Natural killer cell (primary cell): ENCODE measurements around the gene FHL1. TPM values are rescaled to one million over a fixed set of nuclear protein-coding genes. Genes with fewer than 3 reads are reported as not detected.

Experiments used
- ATAC-seq, 3 donors: fragments of 150-1000 bp in 2 of 3; fragments of 200-7000 bp in 1 of 3; cut with Tn5 transposase; 1 replicate in 1 of 3; 2 replicates in 2 of 3; pipeline ENCODE4 v1.10.0; 2021; ENCODE audit warnings: mild to moderate bottlenecking in 2 of 3, moderate library complexity in 2 of 3
- DNase-seq, 2 donors: peaks; one replicate each; pipeline versions ENCODE4 v3.0.0 to v3.0.0-alpha.2; 2013 to 2021; ENCODE audit warnings: mixed read lengths in 1 of 2
- H3K27ac ChIP-seq: one replicate; pipeline ENCODE4 v1.5.1; 2013; ENCODE audit warnings: mild to moderate bottlenecking, low read length
- H3K27me3 ChIP-seq: one replicate; pipeline ENCODE4 v1.6.1; 2013; ENCODE audit warnings: low read length; ENCODE audit not compliant: control insufficient read depth, insufficient read depth
- H3K36me3 ChIP-seq: one replicate; pipeline ENCODE4 v1.6.1; 2013; ENCODE audit warnings: low read length; ENCODE audit not compliant: control insufficient read depth, insufficient read depth
- H3K4me1 ChIP-seq: one replicate; pipeline ENCODE4 v1.6.1; 2013; ENCODE audit warnings: low read length; ENCODE audit not compliant: control insufficient read depth, insufficient read depth
- H3K4me3 ChIP-seq: one replicate; pipeline ENCODE4 v1.5.1; 2013; ENCODE audit warnings: low read length
- H3K9me3 ChIP-seq: one replicate; pipeline ENCODE4 v1.6.1; 2013; ENCODE audit warnings: low read length; ENCODE audit not compliant: control insufficient read depth, insufficient read depth
- H3K27ac Mint-ChIP-seq, 2 donors: one replicate each; pipeline ENCODE4 v1.8.0; 2022; ENCODE audit warnings: mild to moderate bottlenecking in 2 of 2, mixed read lengths in 2 of 2, moderate library complexity in 1 of 2
- H3K27me3 Mint-ChIP-seq, 2 donors: one replicate each; pipeline ENCODE4 v1.8.0; 2022; ENCODE audit warnings: low read depth in 2 of 2, mixed read lengths in 2 of 2
- H3K36me3 Mint-ChIP-seq: one replicate; pipeline ENCODE4 v1.8.0; 2022; ENCODE audit warnings: mixed read lengths
- H3K4me1 Mint-ChIP-seq, 2 donors: one replicate each; pipeline ENCODE4 v1.8.0; 2022; ENCODE audit warnings: mixed read lengths in 2 of 2
- H3K4me3 Mint-ChIP-seq: one replicate; pipeline ENCODE4 v1.8.0; 2022; ENCODE audit warnings: mild to moderate bottlenecking, moderate library complexity, mixed read lengths
- H3K9me3 Mint-ChIP-seq, 2 donors: one replicate each; pipeline ENCODE4 v1.8.0; 2022; ENCODE audit warnings: mixed read lengths in 2 of 2
- CTCF ChIP-seq: fragments of 200-600 bp; IDR thresholded peaks from one replicate; pipeline ENCODE4 v1.8.0; 2022; ENCODE audit warnings: antibody characterized with exemption
- WGBS: methylation state at CpG from one replicate; pipeline ENCODE4 v1.1.7; 2013; ENCODE audit warnings: missing lambda C conversion rate; ENCODE audit not compliant: insufficient coverage; 5-methylcytosine and 5-hydroxymethylcytosine counted together
- intact Hi-C: fragments of 100-400 bp; cut with micrococcal nuclease; formaldehyde crosslinking; loops from one replicate; pipeline ENCODE4 v1.14.2; 2022
- total RNA-seq, 4 donors: library from RNA; stranded (reverse); fragments of 120-200 nt in 1 of 4; gene quantifications; one replicate each; pipeline versions ENCODE4 v1.2.3 to v1.2.4, GENCODE V29; 2013 to 2022

FHL1 gene
- total RNA-seq, 3 donors from 2014 or later (not counting 1 experiment from before 2014, with no cell fraction given): 3.2 to 5.7 (median 3.7) TPM

GRCh38 chrX:136189222-136189621, 41.9 kb downstream of the FHL1 start:
- Mint-ChIP-seq H3K9me3 (no peaks in the 10 kb centered on the region), H3K4me3 (no peak overlapping the region), H3K36me3 (no peaks in the 10 kb centered on the region), H3K4me1 (peaks cover 23 to 24% of the 10 kb centered on the region in 2 donors), H3K27me3 (peaks cover 4 to 13% of the 10 kb centered on the region in 2 donors), H3K27ac (no peak overlapping the region)
- no peaks in the 10 kb centered on the region for H3K36me3 ChIP-seq
- H3K4me3 ChIP-seq: no peak overlapping the region
- no peaks in the 10 kb centered on the region for H3K27me3 ChIP-seq
- no peak overlapping the region for H3K27ac ChIP-seq
- no peaks in the 10 kb centered on the region for H3K9me3 ChIP-seq
- intact Hi-C loops: no loop called here
- DNase-seq: no peak
- no peak for ATAC-seq
- peaks cover 6% of the 10 kb centered on the region for H3K4me1 ChIP-seq
- no peak for TF ChIP-seq CTCF
- WGBS: no CpG with 5 or more reads among the region's 2 CpGs

- no peak for TF ChIP-seq CTCF
- Mint-ChIP-seq H3K27ac (no peak overlapping the region), H3K36me3 (no peaks in the 10 kb centered on the region), H3K4me3 (no peak overlapping the region), H3K9me3 (no peaks in the 10 kb centered on the region), H3K4me1 (peaks cover 23 to 24% of the 10 kb centered on the region in 2 donors), H3K27me3 (peaks cover 4 to 13% of the 10 kb centered on the region in 2 donors)
- no peaks in the 10 kb centered on the region for H3K27me3 ChIP-seq
- peaks cover 6% of the 10 kb centered on the region for H3K4me1 ChIP-seq
- intact Hi-C loops: no loop called here
- WGBS: 99% methylated on average over 9 of the region's 10 CpGs
- DNase-seq: no peak
- no peak overlapping the region for H3K27ac ChIP-seq
- no peaks in the 10 kb centered on the region for H3K36me3 ChIP-seq
- no peaks in the 10 kb centered on the region for H3K9me3 ChIP-seq
- ATAC-seq: no peak
- H3K4me3 ChIP-seq: no peak overlapping the region
These were observed 42.8 kb downstream of the FHL1 start for GRCh38 chrX:136190038-136190713.

- intact Hi-C loops: no loop called here
- H3K27ac Mint-ChIP-seq: no peak overlapping the region
- Histone ChIP-seq H3K27me3 (no peaks in the 10 kb centered on the region), H3K9me3 (no peaks in the 10 kb centered on the region), H3K27ac (no peak overlapping the region), H3K36me3 (no peaks in the 10 kb centered on the region), H3K4me3 (no peak overlapping the region), H3K4me1 (peaks cover 6% of the 10 kb centered on the region)
- ATAC-seq (no peak), DNase-seq (peak in 1 of 2 donors; percentile 5)
- H3K27me3 Mint-ChIP-seq: peaks cover 4 to 13% of the 10 kb centered on the region in 2 donors
- H3K36me3 Mint-ChIP-seq: no peaks in the 10 kb centered on the region
- H3K9me3 Mint-ChIP-seq: no peaks in the 10 kb centered on the region
- peaks cover 23 to 24% of the 10 kb centered on the region in 2 donors for H3K4me1 Mint-ChIP-seq
- WGBS: 82% methylated on average over 6 of the region's 6 CpGs
- no peak for TF ChIP-seq CTCF
- H3K4me3 Mint-ChIP-seq: no peak overlapping the region
These were observed 43.8 kb downstream of the FHL1 start for GRCh38 chrX:136191171-136191570.

- H3K4me3 Mint-ChIP-seq: no peak overlapping the region
- Histone ChIP-seq H3K4me3 (no peak overlapping the region), H3K9me3 (no peaks in the 10 kb centered on the region), H3K4me1 (peaks cover 6% of the 10 kb centered on the region), H3K27me3 (no peaks in the 10 kb centered on the region), H3K36me3 (no peaks in the 10 kb centered on the region), H3K27ac (no peak overlapping the region)
- ATAC-seq (no peak), DNase-seq (peak in 1 of 2 donors; percentile 6)
- TF ChIP-seq CTCF: no peak
- intact Hi-C loops: no loop called here
- peaks cover 4 to 13% of the 10 kb centered on the region in 2 donors for H3K27me3 Mint-ChIP-seq
- H3K4me1 Mint-ChIP-seq: peaks cover 23 to 24% of the 10 kb centered on the region in 2 donors
- H3K36me3 Mint-ChIP-seq: no peaks in the 10 kb centered on the region
- H3K9me3 Mint-ChIP-seq: no peaks in the 10 kb centered on the region
- whole genome bisulfite sequencing: 31% methylated on average over 2 of the region's 2 CpGs
- no peak overlapping the region for H3K27ac Mint-ChIP-seq
These were observed 44.8 kb downstream of the FHL1 start for GRCh38 chrX:136192135-136192534.
